HEK293T (cell line): ENCODE measurements around the gene CPM.

Experiments
- CTCF ChIA-PET: fragments of 350-600 bp; formaldehyde crosslinking; extraction: SDS; loops from one replicate; lab custom pipeline; 2021; ENCODE audit warnings: antibody characterized with exemption, inconsistent platforms; lab: Yijun Ruan, JAX
- POLR2A ChIA-PET: fragments of 350-600 bp; formaldehyde crosslinking; extraction: SDS; loops from one replicate; lab custom pipeline; 2020; ENCODE audit warnings: antibody characterized with exemption, inconsistent platforms; lab: Yijun Ruan, JAX
- DNase-seq: peaks from one replicate; pipeline ENCODE4 v3.0.0; 2012; ENCODE audit warnings: mixed read lengths; ENCODE audit errors: extremely low spot score
- ARNT ChIP-seq: fragments of 450-650 bp; IDR thresholded peaks from 2 replicates; pipeline ENCODE4 v1.6.1; 2017; ENCODE audit warnings: mild to moderate bottlenecking
- BHLHE40 ChIP-seq: fragments of 450-650 bp; IDR thresholded peaks from 2 replicates; pipeline ENCODE4 v1.6.1; 2016; ENCODE audit warnings: mild to moderate bottlenecking, moderate library complexity, borderline replicate concordance
- CTBP1 ChIP-seq: fragments of 450-650 bp; IDR thresholded peaks from 2 replicates; pipeline ENCODE4 v1.6.1; 2016; ENCODE audit warnings: borderline replicate concordance
- ELF4 ChIP-seq: fragments of 450-650 bp; IDR thresholded peaks from 2 replicates; pipeline ENCODE4 v1.6.1; 2017; ENCODE audit warnings: antibody characterized with exemption
- FOXA1 ChIP-seq: fragments of 450-650 bp; IDR thresholded peaks from 2 replicates; pipeline ENCODE4 v1.6.1; 2016; ENCODE audit warnings: mild to moderate bottlenecking
- FOXK2 ChIP-seq: fragments of 450-650 bp; IDR thresholded peaks from 2 replicates; pipeline ENCODE4 v1.6.1; 2016; ENCODE audit warnings: mild to moderate bottlenecking
- FOXM1 ChIP-seq: fragments of 450-650 bp; IDR thresholded peaks from 2 replicates; pipeline ENCODE4 v1.6.1; 2017; ENCODE audit warnings: mild to moderate bottlenecking, borderline replicate concordance
- HDGF ChIP-seq: fragments of 450-650 bp; IDR thresholded peaks from 2 replicates; pipeline ENCODE4 v1.6.1; 2017; ENCODE audit warnings: antibody characterized with exemption, borderline replicate concordance
- L3MBTL2 ChIP-seq: fragments of 450-650 bp; conservative IDR thresholded peaks from 2 replicates; pipeline ENCODE4 v1.6.1; 2016; ENCODE audit warnings: mild to moderate bottlenecking
- LEF1 ChIP-seq: fragments of 450-650 bp; IDR thresholded peaks from 2 replicates; pipeline ENCODE4 v1.6.1; 2017; ENCODE audit warnings: mild to moderate bottlenecking, borderline replicate concordance
- NFRKB ChIP-seq: fragments of 450-650 bp; IDR thresholded peaks from 2 replicates; pipeline ENCODE4 v1.6.1; 2016; ENCODE audit warnings: mild to moderate bottlenecking, moderate library complexity
- PKNOX1 ChIP-seq: fragments of 450-650 bp; IDR thresholded peaks from 2 replicates; pipeline ENCODE4 v1.6.1; 2016
- SP1 ChIP-seq: fragments of 450-650 bp; IDR thresholded peaks from 2 replicates; pipeline ENCODE4 v1.6.1; 2017
- SUZ12 ChIP-seq: fragments of 450-650 bp; IDR thresholded peaks from 2 replicates; pipeline ENCODE4 v1.6.1; 2016; ENCODE audit warnings: mild to moderate bottlenecking
- TARDBP ChIP-seq: fragments of 450-650 bp; IDR thresholded peaks from 2 replicates; pipeline ENCODE4 v1.6.1; 2016
- ZNF384 ChIP-seq: fragments of 450-650 bp; IDR thresholded peaks from 2 replicates; pipeline ENCODE4 v1.6.1; 2016

The CPM gene

GRCh38 chr12:68904351-68904962 is 28.5 kb downstream of the CPM start:
- TF ChIP-seq SUZ12 (no peak), LEF1 (no peak), PKNOX1 (no peak), FOXM1 (no peak)
- CTCF ChIA-PET = interaction anchor here (0.6 kb wide), 1 partner anchor 101 kb away, joined by 5 read pairs; no protein-coding TSS in a partner anchor
- no peak for DNase-seq
- POLR2A ChIA-PET = no interaction called here

GRCh38 chr12:68903511-68903910 is 29.5 kb downstream of the CPM start:
- ChIA-PET CTCF (no interaction called here), POLR2A (no interaction called here)
- TF ChIP-seq CTBP1 (no peak), LEF1 (no peak), HDGF (no peak), NFRKB (no peak), L3MBTL2 (no peak), FOXM1 (no peak), SUZ12 (no peak), ARNT (no peak), ZNF384 (no peak), FOXA1 (no peak)
- DNase-seq = no peak

GRCh38 chr12:68901551-68901950 is 31.4 kb downstream of the CPM start:
- ChIA-PET POLR2A (no interaction called here), CTCF (interaction anchor here (0.5 kb wide), 1 partner anchor 184 kb away, joined by 3 read pairs; no protein-coding TSS in a partner anchor)
- DNase-seq = no peak
- TF ChIP-seq BHLHE40 (no peak), LEF1 (no peak), NFRKB (no peak)

- ChIA-PET CTCF (interaction anchor here (0.5 kb wide), 1 partner anchor 184 kb away, joined by 3 read pairs; no protein-coding TSS in a partner anchor), POLR2A (no interaction called here)
- no peak for DNase-seq
- TF ChIP-seq SUZ12 = no peak
- no peak for TF ChIP-seq TARDBP
- no peak for TF ChIP-seq L3MBTL2
- TF ChIP-seq HDGF = no peak
- no peak for TF ChIP-seq CTBP1
- no peak for TF ChIP-seq PKNOX1
- TF ChIP-seq SP1 = no peak
- no peak for TF ChIP-seq LEF1
These were observed 31.8 kb downstream of the CPM start for GRCh38 chr12:68901145-68901544.

- TF ChIP-seq ZNF384 (no peak), FOXA1 (no peak), FOXK2 (no peak), CTBP1 (no peak), SUZ12 (no peak)
- POLR2A ChIA-PET = no interaction called here
- no peak for DNase-seq
- CTCF ChIA-PET = no interaction called here
These were observed 32.7 kb downstream of the CPM start for GRCh38 chr12:68900241-68900640.

GRCh38 chr12:68899251-68899771 is 33.7 kb downstream of the CPM start:
- ChIA-PET POLR2A (no interaction called here), CTCF (no interaction called here)
- no peak for DNase-seq
- no peak for TF ChIP-seq ARNT
- no peak for TF ChIP-seq SUZ12
- TF ChIP-seq ELF4 = no peak

- ChIA-PET POLR2A (no interaction called here), CTCF (no interaction called here)
These were observed 36.0 kb downstream of the CPM start for GRCh38 chr12:68896881-68897540.

More at GRCh38 chr12:68896881-68897540, 36.0 kb downstream of the CPM start:
- DNase-seq = no peak
- TF ChIP-seq CTBP1 (no peak), NFRKB (no peak), SP1 (no peak), ARNT (no peak), TARDBP (no peak), HDGF (no peak), PKNOX1 (no peak), FOXA1 (no peak), ZNF384 (no peak), BHLHE40 (no peak), SUZ12 (no peak), L3MBTL2 (no peak), FOXM1 (no peak)
